Caco-2 (cell line): ENCODE data around the gene CNTN5. TPM values are rescaled to one million over a fixed set of nuclear protein-coding genes. Genes with fewer than 3 reads are reported as not detected.
"Not testable (repeated sequence)": the region's sequence is repeated elsewhere in the genome, so short reads cannot be mapped to it uniquely, and the experiment has no call there.

Source experiments
- BruUV-seq: library from RNA; stranded (reverse); fragments of 400-500 nt; replicated peaks from 2 replicates; lab custom pipeline; 2021; lab: Mats Ljungman, UMichigan
- CTCF ChIA-PET: fragments of 300-600 bp; sonication (Branson Sonifier 250); formaldehyde crosslinking; loops from one replicate; lab custom pipeline; 2022; ENCODE audit warnings: antibody characterized with exemption; lab: Charles Lee
- POLR2A ChIA-PET: fragments of 300-600 bp; sonication (Branson Sonifier 250); formaldehyde crosslinking; loops from one replicate; lab custom pipeline; 2022; ENCODE audit warnings: antibody characterized with exemption; lab: Charles Lee
- DNase-seq, 2 experiments: peaks; one replicate each; pipeline versions ENCODE4 v3.0.0 to v3.0.0-alpha.2; 2020 to 2022
- H3K27me3 ChIP-seq: replicated peaks from 2 replicates; pipeline ENCODE4 v1.6.0; 2011; ENCODE audit warnings: low read length; ENCODE audit not compliant: control insufficient read depth, insufficient read depth
- H3K36me3 ChIP-seq: 2 replicates; pipeline ENCODE4 v1.5.1; 2011; ENCODE audit warnings: low read length; ENCODE audit not compliant: control insufficient read depth, insufficient read depth
- H3K4me1 ChIP-seq: fragments of 250-450 bp; sonication (Bioruptor Pico); 2 replicates; pipeline ENCODE4 v1.5.1; 2020; ENCODE audit warnings: mild to moderate bottlenecking
- H3K4me3 ChIP-seq: 2 replicates; pipeline ENCODE4 v1.5.1; 2011; ENCODE audit warnings: low read depth, mild to moderate bottlenecking, control low read depth, low read length
- H3K9me3 ChIP-seq: fragments of 250-450 bp; sonication (Bioruptor Pico); 2 replicates; pipeline ENCODE4 v1.5.1; 2020; ENCODE audit warnings: mild to moderate bottlenecking, moderate library complexity
- H3K27ac Mint-ChIP-seq: one replicate; pipeline ENCODE4 v1.8.0; 2022; ENCODE audit warnings: mixed read lengths; ENCODE audit not compliant: unreplicated experiment
- H3K27me3 Mint-ChIP-seq: one replicate; pipeline ENCODE4 v1.8.0; 2022; ENCODE audit warnings: mixed read lengths; ENCODE audit not compliant: insufficient read depth, unreplicated experiment
- H3K36me3 Mint-ChIP-seq: one replicate; pipeline ENCODE4 v1.8.0; 2022; ENCODE audit warnings: mild to moderate bottlenecking, mixed read lengths; ENCODE audit not compliant: insufficient read depth, unreplicated experiment
- H3K4me1 Mint-ChIP-seq: one replicate; pipeline ENCODE4 v1.8.0; 2022; ENCODE audit warnings: low read depth, mixed read lengths; ENCODE audit not compliant: unreplicated experiment
- H3K4me3 Mint-ChIP-seq: one replicate; pipeline ENCODE4 v1.8.0; 2022; ENCODE audit warnings: mild to moderate bottlenecking, moderate library complexity, mixed read lengths; ENCODE audit not compliant: unreplicated experiment
- H3K9me3 Mint-ChIP-seq: one replicate; pipeline ENCODE4 v1.8.0; 2022; ENCODE audit warnings: mixed read lengths; ENCODE audit not compliant: unreplicated experiment
- CTCF ChIP-seq, 2 experiments: fragments of 200-600 bp in 1 of 2; IDR thresholded peaks; 1 replicate in 1 of 2; 2 replicates in 1 of 2; pipeline versions ENCODE4 v1.5.1 to v1.8.0; 2011 to 2022; ENCODE audit warnings: antibody characterized with exemption in 1 of 2, control low read depth in 1 of 2, inconsistent platforms in 1 of 2, low read depth in 1 of 2, low read length in 1 of 2, mild to moderate bottlenecking in 1 of 2, moderate library complexity in 1 of 2; ENCODE audit not compliant: insufficient read depth in 1 of 2, severe bottlenecking in 1 of 2, unreplicated experiment in 1 of 2
- intact Hi-C: fragments of 100-400 bp; cut with micrococcal nuclease; formaldehyde crosslinking; loops from one replicate; pipeline ENCODE4 v1.10.0; 2022; ENCODE audit not compliant: unreplicated experiment
- total RNA-seq: library from RNA; stranded (reverse); gene quantifications from 2 replicates; pipeline ENCODE4 v1.2.3, GENCODE V29; 2022

The CNTN5 gene
- total RNA-seq, 1 experiment from 2014 or later, result 1.00 TPM

GRCh38 chr11:100235085-100235484 lies 1214.3 kb downstream of the CNTN5 start:
- H3K9me3 ChIP-seq, result no peaks in the 10 kb centered on the region
- H3K4me1 Mint-ChIP-seq, result no peaks in the 10 kb centered on the region
- no peak overlapping the region for H3K4me3 ChIP-seq
- no peak for TF ChIP-seq CTCF (IDR thresholded peaks at IDR 0.05; ENCODE audit: insufficient read depth in 1 of 2, low read depth in 1 of 2, low read length in 1 of 2, severe bottlenecking in 1 of 2, unreplicated experiment in 1 of 2)
- CTCF ChIA-PET, result no interaction called here
- no peak overlapping the region for H3K4me3 Mint-ChIP-seq
- H3K9me3 Mint-ChIP-seq, result peaks cover 6% of the 10 kb centered on the region
- H3K4me1 ChIP-seq, result no peaks in the 10 kb centered on the region
- DNase-seq, result no peak
- no peak overlapping the region for H3K27ac Mint-ChIP-seq
- H3K27me3 ChIP-seq, result no peaks in the 10 kb centered on the region
- H3K36me3 ChIP-seq, result no peaks in the 10 kb centered on the region
- no TSS peak for BruUV-seq
- H3K36me3 Mint-ChIP-seq, result no peaks in the 10 kb centered on the region
- POLR2A ChIA-PET, result no interaction called here
- intact Hi-C loops, result no loop called here
- H3K27me3 Mint-ChIP-seq, result no peaks in the 10 kb centered on the region

GRCh38 chr11:100240025-100240539 lies 1219.3 kb downstream of the CNTN5 start:
- Mint-ChIP-seq H3K27ac (no peak overlapping the region), H3K4me3 (no peak overlapping the region), H3K27me3 (no peaks in the 10 kb centered on the region), H3K36me3 (no peaks in the 10 kb centered on the region), H3K4me1 (no peaks in the 10 kb centered on the region), H3K9me3 (peaks cover 2% of the 10 kb centered on the region)
- no peaks in the 10 kb centered on the region for H3K9me3 ChIP-seq
- no peak for DNase-seq
- intact Hi-C loops, result no loop called here
- no peaks in the 10 kb centered on the region for H3K36me3 ChIP-seq
- CTCF ChIA-PET, result no interaction called here
- no TSS peak for BruUV-seq
- no peaks in the 10 kb centered on the region for H3K4me1 ChIP-seq
- POLR2A ChIA-PET, result no interaction called here
- H3K4me3 ChIP-seq, result no peak overlapping the region
- no peak for TF ChIP-seq CTCF (IDR thresholded peaks at IDR 0.05; ENCODE audit: insufficient read depth in 1 of 2, low read depth in 1 of 2, low read length in 1 of 2, severe bottlenecking in 1 of 2, unreplicated experiment in 1 of 2)
- no peaks in the 10 kb centered on the region for H3K27me3 ChIP-seq

- no peak overlapping the region for H3K4me3 Mint-ChIP-seq
- H3K27me3 ChIP-seq, result no peaks in the 10 kb centered on the region
- no peak for DNase-seq
- intact Hi-C loops, result no loop called here
- no peaks in the 10 kb centered on the region for H3K4me1 Mint-ChIP-seq
- H3K9me3 Mint-ChIP-seq, result no peaks in the 10 kb centered on the region
- H3K4me3 ChIP-seq, result no peak overlapping the region
- ChIA-PET POLR2A (no interaction called here), CTCF (no interaction called here)
- H3K4me1 ChIP-seq, result no peaks in the 10 kb centered on the region
- peaks cover 6% of the 10 kb centered on the region for H3K27me3 Mint-ChIP-seq
- H3K9me3 ChIP-seq, result no peaks in the 10 kb centered on the region
- no peaks in the 10 kb centered on the region for H3K36me3 Mint-ChIP-seq
- H3K27ac Mint-ChIP-seq, result no peak overlapping the region
- no peaks in the 10 kb centered on the region for H3K36me3 ChIP-seq
- TF ChIP-seq CTCF (IDR thresholded peaks at IDR 0.05; ENCODE audit: insufficient read depth in 1 of 2, low read depth in 1 of 2, low read length in 1 of 2, severe bottlenecking in 1 of 2, unreplicated experiment in 1 of 2), result no peak
- no TSS peak for BruUV-seq
These were observed 1227.0 kb downstream of the CNTN5 start for GRCh38 chr11:100247704-100248103.

GRCh38 chr11:100257238-100257803 lies 1236.6 kb downstream of the CNTN5 start:
- DNase-seq, H3K9me3 Mint-ChIP-seq, H3K4me3 ChIP-seq, H3K36me3 ChIP-seq, H3K27me3 Mint-ChIP-seq, intact Hi-C loops, H3K4me1 Mint-ChIP-seq, H3K4me3 Mint-ChIP-seq, H3K9me3 ChIP-seq, H3K27me3 ChIP-seq, H3K36me3 Mint-ChIP-seq, H3K27ac Mint-ChIP-seq, POLR2A ChIA-PET, BruUV-seq, H3K4me1 ChIP-seq, CTCF ChIA-PET: not testable (repeated sequence)
